T1000 (cell line): ENCODE results near the gene TRAF7.

Experiments
- DNase-seq: peaks from one replicate; lab custom pipeline; 2025; ENCODE audit warnings: mixed read lengths; lab: John Stamatoyannopoulos, UW

TRAF7 gene

GRCh38 chr16:2181952-2182351 is 26.4 kb downstream of the TRAF7 start:
- no peak for DNase-seq

- DNase-seq: no peak
Measured at GRCh38 chr16:2183671-2184070, 28.1 kb downstream of the TRAF7 start.

GRCh38 chr16:2184346-2184745 is 28.8 kb downstream of the TRAF7 start:
- no peak for DNase-seq

- no peak for DNase-seq
Measured at GRCh38 chr16:2184962-2185361, 29.4 kb downstream of the TRAF7 start.

GRCh38 chr16:2186064-2186463 is 30.5 kb downstream of the TRAF7 start:
- no peak for DNase-seq

- no peak for DNase-seq
Measured at GRCh38 chr16:2186505-2186904, 30.9 kb downstream of the TRAF7 start.

- no peak for DNase-seq
Measured at GRCh38 chr16:2187212-2187611, 31.6 kb downstream of the TRAF7 start.

GRCh38 chr16:2188395-2188794 is 32.8 kb downstream of the TRAF7 start:
- no peak for DNase-seq

GRCh38 chr16:2189252-2189893 is 33.8 kb downstream of the TRAF7 start:
- no peak for DNase-seq

GRCh38 chr16:2190002-2190658 is 34.5 kb downstream of the TRAF7 start:
- no peak for DNase-seq

GRCh38 chr16:2190659-2191445 is 35.3 kb downstream of the TRAF7 start:
- no peak for DNase-seq

- no peak for DNase-seq
Measured at GRCh38 chr16:2191446-2191706, 35.8 kb downstream of the TRAF7 start.

GRCh38 chr16:2194166-2194834 is 38.7 kb downstream of the TRAF7 start:
- DNase-seq: peak; percentile 34

- no peak for DNase-seq
Measured at GRCh38 chr16:2194852-2195321, 39.3 kb downstream of the TRAF7 start.

GRCh38 chr16:2195322-2196161 is 40.0 kb downstream of the TRAF7 start:
- DNase-seq: no peak

- DNase-seq: no peak
Measured at GRCh38 chr16:2196162-2196980, 40.8 kb downstream of the TRAF7 start, which contains the start of gene CASKIN1. Gene CASKIN1, minus strand, starts transcription at chr16:2196605. Its CDS starts 173 bp downstream, at chr16:2196432.

- DNase-seq: no peak
Measured at GRCh38 chr16:2196981-2197511, 41.5 kb downstream of the TRAF7 start.

GRCh38 chr16:2197765-2198164 is 42.2 kb downstream of the TRAF7 start:
- DNase-seq: no peak

- no peak for DNase-seq
Measured at GRCh38 chr16:2198283-2198682, 42.7 kb downstream of the TRAF7 start.

- DNase-seq: no peak
Measured at GRCh38 chr16:2199095-2199494, 43.5 kb downstream of the TRAF7 start.
